Body of pancreas (tissue), 4 donors: ENCODE results near the gene TMEM82.

Source experiments
- CTCF ChIP-seq, 7 experiments: fragments of 450-650 bp in 4 of 7; fragments of 200-600 bp in 3 of 7; sonication (generic) in 3 of 7; IDR thresholded peaks; one replicate each; pipeline ENCODE4 v1.5.1; 2016 to 2019; ENCODE audit warnings: antibody characterized with exemption in 7 of 7
- POLR2A ChIP-seq, 3 donors: fragments of 450-650 bp; IDR thresholded peaks; one replicate each; pipeline ENCODE4 v1.6.1; 2016; ENCODE audit warnings: antibody characterized with exemption in 3 of 3, mild to moderate bottlenecking in 2 of 3

- TF ChIP-seq POLR2A (IDR thresholded peaks at IDR 0.05) (no peak), CTCF (IDR thresholded peaks at IDR 0.05) (no peak)
These were observed 41.8 kb upstream of the TMEM82 start for GRCh38 chr1:15700508-15700907.
